ENCODE measurements around the gene RAB2B.
A peak's percentile ranks its signal among the peaks of the same experiment; 100 is the strongest.

Gene RAB2B

DNA sequence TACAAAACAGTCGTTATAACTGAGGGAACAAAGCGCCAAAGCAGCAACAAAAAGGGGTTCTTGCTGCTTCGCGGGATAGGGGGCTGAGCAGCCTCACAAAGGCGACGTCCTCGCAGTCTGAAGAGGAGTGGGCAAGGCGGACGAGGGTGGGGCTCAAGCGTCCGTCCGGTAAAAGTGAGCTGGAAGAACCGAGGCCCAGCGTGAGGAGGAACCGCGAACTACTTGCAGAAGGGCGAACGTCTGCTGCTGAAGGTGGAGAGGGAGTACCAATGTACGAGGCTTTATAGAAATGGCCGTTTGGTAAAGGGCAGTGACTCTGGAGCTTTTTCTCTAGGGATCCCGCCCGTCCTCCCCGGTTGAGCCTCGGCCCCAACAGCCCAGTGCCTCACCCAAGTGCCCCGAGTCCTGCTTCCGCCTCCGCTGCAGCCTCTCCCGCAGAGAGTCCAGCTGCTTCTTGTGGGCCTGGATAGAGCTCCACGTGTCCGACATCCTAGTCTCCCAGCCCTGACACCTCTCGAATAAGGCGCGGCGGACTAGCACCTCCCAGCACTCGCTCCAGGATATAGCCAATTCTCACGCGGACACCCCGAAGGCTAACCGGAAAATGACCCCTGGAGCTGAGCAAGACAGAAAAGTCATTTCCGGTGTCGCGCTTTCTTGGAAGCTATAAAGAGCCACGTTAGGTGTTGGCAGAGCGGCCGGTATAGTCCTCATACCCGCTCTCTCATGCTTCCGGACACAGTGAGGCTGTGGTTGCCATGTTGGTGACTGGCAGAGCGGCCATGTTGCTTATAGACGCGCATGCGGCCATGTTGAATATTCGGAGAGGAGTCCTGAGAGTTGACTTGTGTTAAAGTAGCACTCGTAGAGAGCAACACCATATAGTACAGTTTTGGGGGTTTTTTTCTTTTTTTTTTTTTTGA lies 34.2 kb upstream of the RAB2B start, which contains the start of gene METTL3:
Gene METTL3, minus strand, starts transcription at position 606 of the 923 bp plus-strand sequence. Its CDS starts 117 bp downstream, at position 489.
- H3F3A ChIP-seq (ENCODE audit: insufficient read depth, low read length), result 0 out of 2 replicates have a peak, but pooled peaks cover under 1% of the 10 kb centered on the region
- peak within 1 kb of the TSS; percentile 77 for H2AFZ ChIP-seq (ENCODE audit: low read length)
- no peaks in the 10 kb centered on the region for H3K27me3 ChIP-seq (replicated peaks; ENCODE audit: insufficient read depth, low read length)
- no peaks in the 10 kb centered on the region for H3K4me1 ChIP-seq (ENCODE audit: low read length)
- H4K20me1 ChIP-seq (ENCODE audit: insufficient read depth, low read length), result no peaks in the 10 kb centered on the region
- TF ChIP-seq, protein P1, sequence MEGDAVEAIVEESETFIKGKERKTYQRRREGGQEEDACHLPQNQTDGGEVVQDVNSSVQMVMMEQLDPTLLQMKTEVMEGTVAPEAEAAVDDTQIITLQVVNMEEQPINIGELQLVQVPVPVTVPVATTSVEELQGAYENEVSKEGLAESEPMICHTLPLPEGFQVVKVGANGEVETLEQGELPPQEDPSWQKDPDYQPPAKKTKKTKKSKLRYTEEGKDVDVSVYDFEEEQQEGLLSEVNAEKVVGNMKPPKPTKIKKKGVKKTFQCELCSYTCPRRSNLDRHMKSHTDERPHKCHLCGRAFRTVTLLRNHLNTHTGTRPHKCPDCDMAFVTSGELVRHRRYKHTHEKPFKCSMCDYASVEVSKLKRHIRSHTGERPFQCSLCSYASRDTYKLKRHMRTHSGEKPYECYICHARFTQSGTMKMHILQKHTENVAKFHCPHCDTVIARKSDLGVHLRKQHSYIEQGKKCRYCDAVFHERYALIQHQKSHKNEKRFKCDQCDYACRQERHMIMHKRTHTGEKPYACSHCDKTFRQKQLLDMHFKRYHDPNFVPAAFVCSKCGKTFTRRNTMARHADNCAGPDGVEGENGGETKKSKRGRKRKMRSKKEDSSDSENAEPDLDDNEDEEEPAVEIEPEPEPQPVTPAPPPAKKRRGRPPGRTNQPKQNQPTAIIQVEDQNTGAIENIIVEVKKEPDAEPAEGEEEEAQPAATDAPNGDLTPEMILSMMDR (IDR thresholded peaks at IDR 0.05; ENCODE audit: low read length), result no peak
- TF ChIP-seq EZH2 (optimal IDR thresholded peaks at IDR 0.05; ENCODE audit: low read depth, low read length) (no peak), EZH2phosphoT487 (IDR thresholded peaks at IDR 0.05; ENCODE audit: low read length) (no peak)
- H3K9ac ChIP-seq (ENCODE audit: low read length), result peak within 1 kb of the TSS; percentile 84
- H3K79me2 ChIP-seq (ENCODE audit: low read length), result peaks cover 44% of the 10 kb centered on the region
- no peaks in the 10 kb centered on the region for H3K36me3 ChIP-seq (replicated peaks; ENCODE audit: insufficient read depth, low read length)
- H3K4me3 ChIP-seq (ENCODE audit: low read length), result peak within 1 kb of the TSS; percentile 83
- no peaks in the 10 kb centered on the region for H3K9me3 ChIP-seq (replicated peaks; ENCODE audit: insufficient read depth, low read length)
- DNase-seq, result peak; percentile 93
- peak within 1 kb of the TSS; percentile 68 for H3K27ac ChIP-seq (ENCODE audit: low read length)
- H3K4me2 ChIP-seq (ENCODE audit: low read depth, low read length), result peak within 1 kb of the TSS; percentile 83
- no peaks in the 10 kb centered on the region for H3K9me2 ChIP-seq (replicated peaks; ENCODE audit: insufficient read depth, low read length)

DNA sequence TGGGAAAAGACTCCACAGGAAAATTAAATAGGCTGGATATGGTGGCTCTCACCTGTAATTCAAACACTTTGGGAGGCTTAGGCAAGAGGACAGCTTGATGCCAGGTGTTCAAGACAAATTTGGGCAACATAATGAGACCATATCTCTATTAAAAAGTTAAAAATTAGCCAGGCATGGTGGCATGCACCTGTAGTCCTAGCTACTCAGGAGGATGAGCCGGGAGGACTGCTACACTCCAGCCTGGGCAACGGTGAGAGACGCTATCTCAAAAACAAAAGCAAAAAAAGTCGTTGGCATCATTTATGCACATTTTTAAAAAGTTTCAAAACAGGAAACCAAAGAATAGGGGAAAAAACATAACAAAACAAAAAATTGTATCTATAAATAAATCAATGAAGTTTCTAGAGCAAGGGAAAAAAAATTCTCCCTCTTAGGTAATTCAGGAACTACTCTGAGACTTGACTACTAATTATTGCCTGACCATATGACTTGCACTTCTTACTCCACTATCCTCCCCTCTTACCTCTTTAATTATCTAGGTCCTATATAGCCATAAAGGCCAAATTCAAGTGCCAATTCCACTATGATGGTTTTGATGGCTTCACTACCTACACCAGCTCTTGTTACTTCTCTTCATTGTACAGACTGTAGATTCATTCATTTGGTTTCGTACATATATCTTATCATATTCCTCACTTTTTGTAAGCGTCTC lies 32.8 kb upstream of the RAB2B start:
- Histone ChIP-seq H3K79me2 (ENCODE audit: low read length) (peaks cover 44% of the 10 kb centered on the region), H3K4me2 (ENCODE audit: low read depth, low read length) (peak overlapping the region; percentile 83), H3K4me3 (ENCODE audit: low read length) (peak overlapping the region; percentile 83), H3K9me3 (replicated peaks; ENCODE audit: insufficient read depth, low read length) (no peaks in the 10 kb centered on the region), H3K27me3 (replicated peaks; ENCODE audit: insufficient read depth, low read length) (no peaks in the 10 kb centered on the region), H3K27ac (ENCODE audit: low read length) (no peak overlapping the region), H3K9me2 (replicated peaks; ENCODE audit: insufficient read depth, low read length) (no peaks in the 10 kb centered on the region), H3F3A (ENCODE audit: insufficient read depth, low read length) (peaks cover 8% of the 10 kb centered on the region; the same call in 1 of the 2 replicates), H4K20me1 (ENCODE audit: insufficient read depth, low read length) (no peaks in the 10 kb centered on the region), H2AFZ (ENCODE audit: low read length) (no peak overlapping the region), H3K4me1 (ENCODE audit: low read length) (peaks cover 6% of the 10 kb centered on the region; the same call in 1 of the 2 replicates), H3K36me3 (replicated peaks; ENCODE audit: insufficient read depth, low read length) (no peaks in the 10 kb centered on the region), H3K9ac (ENCODE audit: low read length) (no peak overlapping the region; the same call in 1 of the 2 replicates)
- no peak for DNase-seq
- TF ChIP-seq, protein P1 (IDR thresholded peaks at IDR 0.05; ENCODE audit: low read length), result no peak
- TF ChIP-seq EZH2 (optimal IDR thresholded peaks at IDR 0.05; ENCODE audit: low read depth, low read length) (no peak), EZH2phosphoT487 (IDR thresholded peaks at IDR 0.05; ENCODE audit: low read length) (no peak)

DNA sequence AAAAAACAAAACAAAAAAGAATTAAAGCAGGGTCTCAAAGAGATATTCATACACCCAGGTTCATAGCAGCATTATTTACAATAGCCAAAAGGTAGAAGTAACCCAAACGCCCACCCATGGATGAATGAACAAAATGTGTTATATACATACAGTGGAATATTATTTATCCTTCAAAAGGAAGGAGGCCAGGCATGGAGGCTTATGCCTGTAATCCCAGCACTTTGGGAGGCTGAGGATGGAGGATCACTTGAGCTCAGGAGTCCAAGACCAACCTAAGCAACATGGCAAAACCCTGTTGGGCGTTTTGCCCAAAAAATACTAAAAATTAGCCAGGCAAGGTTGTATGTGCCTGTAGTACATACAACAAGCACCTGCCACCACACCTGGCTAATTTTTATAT lies 29.8 kb upstream of the RAB2B start:
- TF ChIP-seq EZH2 (optimal IDR thresholded peaks at IDR 0.05; ENCODE audit: low read depth, low read length), result no peak
- peaks cover 44% of the 10 kb centered on the region for H3K79me2 ChIP-seq (ENCODE audit: low read length)
- H3K9me2 ChIP-seq (replicated peaks; ENCODE audit: insufficient read depth, low read length), result no peaks in the 10 kb centered on the region
- H3K4me1 ChIP-seq (ENCODE audit: low read length), result peaks cover 6% of the 10 kb centered on the region; the same call in 1 of the 2 replicates
- no peak overlapping the region for H3K4me2 ChIP-seq (ENCODE audit: low read depth, low read length)
- no peaks in the 10 kb centered on the region for H3K9me3 ChIP-seq (replicated peaks; ENCODE audit: insufficient read depth, low read length)
- peaks cover 8% of the 10 kb centered on the region; the same call in 1 of the 2 replicates for H3F3A ChIP-seq (ENCODE audit: insufficient read depth, low read length)
- H3K27me3 ChIP-seq (replicated peaks; ENCODE audit: insufficient read depth, low read length), result no peaks in the 10 kb centered on the region
- no peak overlapping the region for H2AFZ ChIP-seq (ENCODE audit: low read length)
- no peaks in the 10 kb centered on the region for H4K20me1 ChIP-seq (ENCODE audit: insufficient read depth, low read length)
- H3K27ac ChIP-seq (ENCODE audit: low read length), result no peak overlapping the region
- H3K9ac ChIP-seq (ENCODE audit: low read length), result no peak overlapping the region
- no peak overlapping the region for H3K4me3 ChIP-seq (ENCODE audit: low read length)
- H3K36me3 ChIP-seq (replicated peaks; ENCODE audit: insufficient read depth, low read length), result no peaks in the 10 kb centered on the region
- DNase-seq, result no peak

Data from MM.1S (cell line).